Measurements from ENCODE around the gene YAP1.

GRCh38 chr11:102143867-102144266, 33.6 kb downstream of the YAP1 start:
- TF ChIP-seq POLR2AphosphoS5 (IDR thresholded peaks at IDR 0.05; ENCODE audit: low read depth, low read length) (no peak), REST (IDR thresholded peaks at IDR 0.05; ENCODE audit: insufficient read depth in 1 of 2, low read depth in 2 of 2, low read length in 2 of 2) (no peak), SIN3A (IDR thresholded peaks at IDR 0.05; ENCODE audit: borderline replicate concordance, insufficient read depth, low read length) (no peak), TAF1 (IDR thresholded peaks at IDR 0.05; ENCODE audit: borderline replicate concordance, insufficient read depth, low read length) (no peak), FOXP2 (optimal IDR thresholded peaks at IDR 0.05; ENCODE audit: borderline replicate concordance, extremely low read depth, extremely low read length, insufficient read depth) (no peak)
